Epithelial cell of esophagus (primary cell): ENCODE results near the gene CYP51A1.
"Not testable (repeated sequence)": the region's sequence is repeated elsewhere in the genome, so short reads cannot be mapped to it uniquely, and the experiment has no call there.

Experiments used
- DNase-seq: peaks from one replicate; pipeline ENCODE4 v3.0.0; 2010; ENCODE audit warnings: low read depth
- H3K4me3 ChIP-seq: 2 replicates; pipeline ENCODE4 v1.5.1; 2011; ENCODE audit warnings: mild to moderate bottlenecking, low read length, control low read depth
- TF ChIP-seq, protein P1 (sequence below): IDR thresholded peaks from 2 replicates; pipeline ENCODE4 v1.5.1; 2011; ENCODE audit warnings: low read depth, mild to moderate bottlenecking, low read length, control low read depth, inconsistent platforms; ENCODE audit not compliant: insufficient read depth; ENCODE audit errors: missing control alignments

The CYP51A1 gene

DNA sequence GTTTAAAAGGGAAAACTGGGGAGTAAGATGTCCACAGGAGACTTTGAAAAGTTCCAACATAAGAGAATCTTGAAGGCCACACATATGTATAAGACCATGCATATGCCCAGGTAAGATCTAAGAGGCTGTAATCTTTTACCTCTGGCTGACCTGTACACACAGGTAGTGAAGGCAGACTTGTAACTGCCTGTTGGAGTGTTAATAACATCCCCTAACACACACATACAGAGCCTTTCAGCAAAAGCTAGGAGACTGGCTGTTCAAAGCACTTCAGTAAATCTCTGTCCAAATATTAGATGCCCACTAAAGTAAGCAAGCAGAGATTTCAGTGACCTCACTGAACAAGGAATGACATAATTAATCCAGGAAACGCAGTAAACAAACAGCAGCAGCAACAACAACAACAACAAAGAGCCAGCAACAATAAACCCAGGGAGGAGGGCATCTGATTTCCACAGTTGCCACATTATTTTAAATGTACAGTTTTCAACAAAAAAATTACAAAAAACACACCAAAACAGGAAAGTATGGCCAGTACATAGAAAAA, 15.0 kb downstream of the CYP51A1 start:
- DNase-seq, result no peak
- no peak overlapping the region for H3K4me3 ChIP-seq
- TF ChIP-seq, protein P1, sequence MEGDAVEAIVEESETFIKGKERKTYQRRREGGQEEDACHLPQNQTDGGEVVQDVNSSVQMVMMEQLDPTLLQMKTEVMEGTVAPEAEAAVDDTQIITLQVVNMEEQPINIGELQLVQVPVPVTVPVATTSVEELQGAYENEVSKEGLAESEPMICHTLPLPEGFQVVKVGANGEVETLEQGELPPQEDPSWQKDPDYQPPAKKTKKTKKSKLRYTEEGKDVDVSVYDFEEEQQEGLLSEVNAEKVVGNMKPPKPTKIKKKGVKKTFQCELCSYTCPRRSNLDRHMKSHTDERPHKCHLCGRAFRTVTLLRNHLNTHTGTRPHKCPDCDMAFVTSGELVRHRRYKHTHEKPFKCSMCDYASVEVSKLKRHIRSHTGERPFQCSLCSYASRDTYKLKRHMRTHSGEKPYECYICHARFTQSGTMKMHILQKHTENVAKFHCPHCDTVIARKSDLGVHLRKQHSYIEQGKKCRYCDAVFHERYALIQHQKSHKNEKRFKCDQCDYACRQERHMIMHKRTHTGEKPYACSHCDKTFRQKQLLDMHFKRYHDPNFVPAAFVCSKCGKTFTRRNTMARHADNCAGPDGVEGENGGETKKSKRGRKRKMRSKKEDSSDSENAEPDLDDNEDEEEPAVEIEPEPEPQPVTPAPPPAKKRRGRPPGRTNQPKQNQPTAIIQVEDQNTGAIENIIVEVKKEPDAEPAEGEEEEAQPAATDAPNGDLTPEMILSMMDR, result no peak

GRCh38 chr7:92116949-92117348, 17.3 kb downstream of the CYP51A1 start:
- TF ChIP-seq, protein P1, result no peak
- DNase-seq, result no peak
- H3K4me3 ChIP-seq, result no peak overlapping the region

DNA sequence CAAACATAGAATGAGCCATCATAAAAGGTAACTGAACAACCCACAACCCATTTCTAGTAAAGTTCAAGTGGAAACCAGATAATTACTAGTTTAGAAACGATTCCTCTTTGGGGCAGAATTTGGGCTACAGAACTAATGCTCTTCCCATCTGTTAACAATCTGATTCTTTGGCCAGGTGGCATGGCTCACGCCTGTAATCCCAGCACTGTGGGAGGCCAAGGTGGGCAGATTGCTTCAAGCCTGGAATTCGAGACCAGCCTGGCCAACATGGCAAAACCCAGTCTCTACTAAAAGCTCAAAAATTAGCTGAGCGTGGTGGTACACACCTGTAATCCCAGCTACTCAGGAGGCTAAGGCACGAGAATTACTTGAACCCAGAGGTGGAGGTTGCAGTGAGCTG, 18.5 kb downstream of the CYP51A1 start:
- TF ChIP-seq, protein P1, result no peak
- no peak for DNase-seq
- H3K4me3 ChIP-seq, result no peak overlapping the region

GRCh38 chr7:92110857-92111256, 23.4 kb downstream of the CYP51A1 start:
- DNase-seq, result no peak
- TF ChIP-seq, protein P1, result no peak
- no peak overlapping the region for H3K4me3 ChIP-seq

DNA sequence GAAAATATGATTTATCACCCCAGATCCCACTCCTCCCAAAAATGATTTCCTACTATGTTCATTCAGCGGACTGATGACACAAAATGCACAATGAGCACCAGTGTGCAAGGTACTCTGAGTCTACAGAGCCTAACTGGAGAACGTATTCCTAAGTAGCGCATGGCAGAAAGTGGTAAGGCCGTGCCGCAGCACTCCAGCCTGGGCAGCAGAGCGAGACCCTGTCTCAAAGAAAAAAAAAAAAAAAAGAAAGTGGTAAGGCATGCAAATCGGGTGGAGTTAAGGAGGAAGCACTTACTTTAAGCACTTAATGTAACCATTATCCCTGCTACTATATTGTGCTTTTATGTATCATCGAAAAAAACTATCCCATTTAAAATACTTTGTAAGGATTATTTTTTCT, 25.5 kb downstream of the CYP51A1 start:
- TF ChIP-seq, protein P1, result no peak
- H3K4me3 ChIP-seq, result no peak overlapping the region
- no peak for DNase-seq

- DNase-seq, result peak; percentile 4
- not testable (repeated sequence) for H3K4me3 ChIP-seq
Observed at GRCh38 chr7:92102862-92103261, 31.4 kb downstream of the CYP51A1 start.

DNA sequence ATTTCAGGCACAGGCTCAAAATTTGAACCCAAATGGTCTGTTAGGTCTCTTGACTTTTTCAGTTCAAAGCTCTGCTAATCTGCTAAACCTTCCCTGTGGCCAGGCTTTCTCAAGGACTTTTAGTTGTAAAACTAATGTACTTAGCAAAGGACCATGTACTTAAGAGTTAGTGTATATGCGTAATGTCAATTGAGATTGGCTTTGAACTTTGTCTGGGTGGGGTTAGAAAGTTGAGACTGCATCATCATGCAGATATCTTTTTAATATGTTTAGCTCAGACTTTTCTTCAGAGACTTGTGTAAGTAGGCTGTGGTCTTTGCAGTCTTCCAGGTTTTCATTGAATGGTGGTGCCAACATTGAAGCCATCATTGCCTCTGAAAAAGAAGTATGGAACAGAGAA, 33.7 kb downstream of the CYP51A1 start:
- TF ChIP-seq, protein P1, result no peak
- DNase-seq, result no peak

More for the DNA sequence above, 33.7 kb downstream of the CYP51A1 start:
- H3K4me3 ChIP-seq, result no peak overlapping the region
